K562 (cell line): ENCODE measurements around the gene FIBP. TPM values are rescaled to one million over a fixed set of nuclear protein-coding genes. Genes with fewer than 3 reads are reported as not detected.

Source experiments
- ELF1 ChIP-seq: fragments of 200-800 bp; sonication (Bioruptor generic); IDR thresholded peaks from 2 replicates; pipeline ENCODE4 v1.6.1; 2016; ENCODE audit warnings: missing genetic modification characterization, missing compliant biosample characterization
- JUND ChIP-seq, 2 experiments: IDR thresholded peaks; 2 replicates in 1 of 2; 3 replicates in 1 of 2; pipeline ENCODE4 v1.6.1; 2011; ENCODE audit warnings: borderline replicate concordance in 2 of 2, low read depth in 2 of 2, low read length in 2 of 2, improper control_type of control experiment in 1 of 2, missing biosample characterization in 1 of 2, missing genetic modification characterization in 1 of 2, missing genetic modification reagents in 1 of 2
- KDM2B ChIP-seq: fragments of 250-450 bp; sonication (Bioruptor Pico); IDR thresholded peaks from 2 replicates; pipeline ENCODE4 v1.8.0; 2021; ENCODE audit warnings: mild to moderate bottlenecking, moderate library complexity
- MGA ChIP-seq: fragments of 450-650 bp; IDR thresholded peaks from 2 replicates; pipeline ENCODE4 v1.6.1; 2016; ENCODE audit warnings: mild to moderate bottlenecking, moderate library complexity
- SLC30A9 ChIP-seq: fragments of 250-450 bp; sonication (Bioruptor Pico); IDR thresholded peaks from 2 replicates; pipeline ENCODE4 v1.8.0; 2022; ENCODE audit warnings: mild to moderate bottlenecking, moderate library complexity
- SMAD4 ChIP-seq: fragments of 250-450 bp; sonication (Bioruptor Pico); conservative IDR thresholded peaks from 2 replicates; pipeline ENCODE4 v1.8.0; 2021; ENCODE audit warnings: inconsistent platforms, mild to moderate bottlenecking, moderate library complexity
- SMARCB1 ChIP-seq: IDR thresholded peaks from 2 replicates; pipeline ENCODE4 v1.6.1; 2011; ENCODE audit warnings: improper control_type of control experiment, low read depth; ENCODE audit not compliant: insufficient read length
- SNIP1 ChIP-seq: fragments of 450-650 bp; IDR thresholded peaks from 2 replicates; pipeline ENCODE4 v1.7.1; 2017; ENCODE audit warnings: low read depth, mild to moderate bottlenecking
- TAF1 ChIP-seq: IDR thresholded peaks from 2 replicates; pipeline ENCODE4 v1.6.1; 2011; ENCODE audit warnings: mild to moderate bottlenecking, low read length, moderate library complexity; ENCODE audit not compliant: insufficient read depth, control insufficient read depth, severe bottlenecking; ENCODE audit errors: extremely low read depth
- THRAP3 ChIP-seq: fragments of 450-650 bp; IDR thresholded peaks from 2 replicates; pipeline ENCODE4 v1.6.1; 2016; ENCODE audit warnings: mild to moderate bottlenecking, inconsistent platforms, borderline replicate concordance
- ZBTB1 ChIP-seq: sonication (generic); formaldehyde crosslinking; IDR thresholded peaks from 2 replicates; pipeline ENCODE4 v1.8.1; 2023; ENCODE audit warnings: missing genetic modification reagents, low read depth, mild to moderate bottlenecking, borderline replicate concordance
- ZBTB7A ChIP-seq: IDR thresholded peaks from 2 replicates; pipeline ENCODE4 v1.6.1; 2011; ENCODE audit warnings: low read depth, mild to moderate bottlenecking, low read length, moderate library complexity, borderline replicate concordance; ENCODE audit not compliant: control insufficient read depth
- ZKSCAN1 ChIP-seq: fragments of 150-350 bp; IDR thresholded peaks from 2 replicates; pipeline ENCODE4 v1.6.1; 2016; ENCODE audit warnings: low read depth, low read length
- ZNF384 ChIP-seq: IDR thresholded peaks from 2 replicates; pipeline ENCODE4 v1.6.1; 2012; ENCODE audit warnings: low read depth, low read length, improper control_type of control experiment
- ZNF75A ChIP-seq: fragments of 450-650 bp; formaldehyde crosslinking; IDR thresholded peaks from 2 replicates; pipeline ENCODE4 v1.4.0; 2020; ENCODE audit warnings: mild to moderate bottlenecking
- polyA plus RNA-seq, 8 experiments: library from polyadenylated mRNA; depleted of rRNA in 4 of 8; stranded (reverse) in 5 of 8; unstranded in 3 of 8; fragments of >200 nt; fragmentation: Nextera tagmentation in 2 of 8; fragmentation: Illumina TruSeq in 1 of 8; extraction: Ambion mirVana in 2 of 8; extraction: Trizol in 1 of 8; gene quantifications; 2 replicates each; pipeline versions ENCODE4 v1.2.1 to v1.2.3, GENCODE V29; 2011 to 2014; ENCODE audit warnings: inconsistent platforms in 1 of 8, missing spikeins in 1 of 8
- total RNA-seq, 7 experiments: library from RNA; depleted of rRNA in 6 of 7; stranded (reverse); fragments of >200 nt in 6 of 7; fragmentation: Illumina TruSeq in 2 of 7; extraction: Trizol in 2 of 7; gene quantifications; 2 replicates each; pipeline versions ENCODE4 v1.2.1 to v1.2.3, GENCODE V29; 2011 to 2021; ENCODE audit warnings: low replicate concordance in 1 of 7

FIBP gene
- total and polyA plus RNA-seq, 9 of the 15 experiments (the other 6 are each of a cell fraction or from before 2014, with no cell fraction given): 41.2 to 79.2 (median 48.6) TPM

GRCh38 chr11:65900125-65900898, 12.0 kb upstream of the FIBP start, which contains the start of gene FOSL1 (continued):
- TF ChIP-seq MGA (0 out of 2 replicates have a peak, but pooled peaks have one; percentile 12), ZBTB7A (peak; percentile 83), TAF1 (peak; percentile 98), SNIP1 (no peak), SMAD4 (CRISPR knock-in tag) (peak; percentile 86), ZNF75A (no peak), ELF1 (tag) (no peak), ZBTB1 (CRISPR knock-in tag) (peak; percentile 30; the same call in 1 of the 2 replicates), ZKSCAN1 (no peak; the same call in 1 of the 2 replicates), SLC30A9 (CRISPR knock-in tag) (no peak), SMARCB1 (no peak), KDM2B (CRISPR knock-in tag) (no peak), ZNF384 (peak; percentile 24; the same call in 1 of the 2 replicates), JUND (IDR thresholded peaks at IDR 0.05; ENCODE audit: borderline replicate concordance, low read depth, low read length) (peak; percentile 94), JUND (tag; IDR thresholded peaks at IDR 0.05; ENCODE audit: borderline replicate concordance, low read depth, low read length) (peak; percentile 59; the same call in 1 of the 3 replicates), THRAP3 (no peak)
